GM21737 (cell line): ENCODE data around the gene EIF4E1B.

Experiments used
- ATAC-seq: cut with Tn5 transposase; IDR thresholded peaks from one replicate; pipeline ENCODE4 v1.9.1; 2021; ENCODE audit warnings: mild to moderate bottlenecking, moderate library complexity; ENCODE audit not compliant: unreplicated experiment

The EIF4E1B gene

GRCh38 chr5:176660860-176661641 is 30.6 kb downstream of the EIF4E1B start:
- ATAC-seq = peak; percentile 67

GRCh38 chr5:176661676-176662075 is 31.2 kb downstream of the EIF4E1B start:
- ATAC-seq = no peak

- ATAC-seq = no peak
Measured at GRCh38 chr5:176662371-176663333, 32.2 kb downstream of the EIF4E1B start.

DNA sequence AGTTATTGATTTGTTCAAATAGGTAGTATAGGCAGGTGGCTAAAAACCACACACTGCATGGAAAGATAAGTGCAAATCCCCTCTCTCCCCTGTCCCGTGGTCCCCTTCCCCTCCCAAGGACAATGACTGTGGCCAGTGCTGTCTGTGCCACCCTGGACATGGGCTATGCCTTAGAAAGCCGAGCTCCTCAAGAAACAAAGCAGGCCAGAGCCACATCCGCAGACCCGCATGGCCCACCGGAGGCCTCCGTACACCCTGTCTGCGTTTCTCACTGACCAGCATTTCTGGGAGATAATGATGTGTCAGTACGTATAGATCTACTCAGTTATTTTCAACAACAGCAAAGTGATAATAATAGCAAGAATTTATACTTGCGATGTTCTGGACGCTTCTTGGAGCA is 33.1 kb downstream of the EIF4E1B start:
- no peak for ATAC-seq

DNA sequence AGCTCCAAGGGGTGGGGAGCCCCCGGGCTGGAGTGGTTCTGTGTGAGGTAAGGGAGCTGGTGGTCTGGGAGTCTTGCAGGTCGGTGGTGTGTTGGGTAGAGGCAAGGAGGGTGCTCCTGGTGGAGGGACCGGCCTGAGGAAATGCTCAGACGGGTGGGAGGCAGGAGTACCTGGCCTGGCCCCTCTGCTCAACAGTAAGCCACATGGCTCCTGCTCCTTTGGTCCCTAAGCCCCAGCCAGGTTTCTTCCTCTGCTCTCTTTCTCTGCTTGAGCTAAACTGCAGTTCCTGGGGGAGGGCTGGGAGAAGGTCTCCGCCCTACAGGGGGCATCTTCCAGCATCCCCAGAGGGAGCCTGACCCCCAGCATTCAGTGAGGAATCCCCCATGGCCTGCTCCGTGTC is 34.0 kb downstream of the EIF4E1B start:
- no peak for ATAC-seq

DNA sequence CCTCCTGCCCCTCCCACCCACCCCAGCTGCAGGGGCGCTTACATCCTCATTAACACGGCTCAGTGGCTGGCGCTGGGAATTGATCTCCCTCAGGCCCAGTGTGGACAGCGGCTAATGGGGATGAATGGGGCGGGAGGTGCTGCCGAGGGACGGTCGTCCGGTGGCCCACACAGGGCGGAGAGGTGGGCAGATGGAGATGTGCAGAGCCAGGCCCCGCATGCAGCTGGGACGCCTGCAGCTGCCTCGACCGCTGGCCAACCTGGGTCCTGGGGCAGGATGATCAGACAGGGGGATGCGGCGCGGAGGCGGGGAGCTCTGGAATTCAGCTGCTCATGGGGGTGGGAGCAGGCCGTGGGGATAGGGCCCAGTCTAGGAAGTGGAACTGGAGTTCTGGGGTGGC is 34.4 kb downstream of the EIF4E1B start:
- ATAC-seq = no peak

DNA sequence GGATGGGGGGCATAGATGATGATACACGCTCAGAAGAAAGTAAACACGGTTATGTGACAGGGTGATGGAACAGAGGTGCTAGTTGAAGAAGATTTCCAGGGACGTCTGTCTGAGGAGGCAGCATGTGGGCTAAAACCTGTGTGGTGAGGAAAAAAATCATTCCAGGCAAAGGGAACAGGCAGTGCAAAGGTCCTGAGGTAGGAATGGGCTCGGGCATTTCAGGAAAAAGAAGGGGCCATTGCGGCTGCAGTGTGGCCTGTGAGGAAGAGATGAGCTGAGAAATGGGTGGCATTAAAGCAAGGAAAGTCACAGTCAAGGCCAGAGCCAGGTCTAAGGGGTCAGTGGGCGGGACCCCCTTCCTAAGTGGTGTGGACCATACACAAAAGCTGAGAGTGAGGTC is 35.0 kb downstream of the EIF4E1B start:
- ATAC-seq = no peak

- ATAC-seq = no peak
Measured at GRCh38 chr5:176667637-176668036, 37.2 kb downstream of the EIF4E1B start.

DNA sequence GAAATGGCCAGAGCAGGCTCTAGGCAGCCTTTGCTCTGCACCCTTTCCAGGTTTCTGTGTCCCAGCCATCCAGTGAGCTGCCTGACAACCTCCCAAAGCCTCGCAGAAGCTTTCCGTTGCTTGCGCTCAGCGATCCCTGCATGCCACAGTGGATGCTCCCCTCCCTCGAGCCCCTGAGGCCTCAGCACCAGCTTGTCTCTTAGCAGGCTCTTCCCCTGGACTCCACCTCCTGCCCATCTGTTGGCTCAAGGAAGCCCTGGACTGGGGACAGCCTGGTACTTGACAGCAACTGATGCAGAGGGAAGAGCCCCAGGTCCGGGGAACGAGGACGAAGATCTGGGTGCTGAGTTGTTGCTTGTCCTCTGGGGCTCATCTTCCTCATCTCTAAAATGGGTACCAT is 40.0 kb downstream of the EIF4E1B start:
- no peak for ATAC-seq

- ATAC-seq = no peak
Measured at GRCh38 chr5:176671399-176671798, 40.9 kb downstream of the EIF4E1B start.

DNA sequence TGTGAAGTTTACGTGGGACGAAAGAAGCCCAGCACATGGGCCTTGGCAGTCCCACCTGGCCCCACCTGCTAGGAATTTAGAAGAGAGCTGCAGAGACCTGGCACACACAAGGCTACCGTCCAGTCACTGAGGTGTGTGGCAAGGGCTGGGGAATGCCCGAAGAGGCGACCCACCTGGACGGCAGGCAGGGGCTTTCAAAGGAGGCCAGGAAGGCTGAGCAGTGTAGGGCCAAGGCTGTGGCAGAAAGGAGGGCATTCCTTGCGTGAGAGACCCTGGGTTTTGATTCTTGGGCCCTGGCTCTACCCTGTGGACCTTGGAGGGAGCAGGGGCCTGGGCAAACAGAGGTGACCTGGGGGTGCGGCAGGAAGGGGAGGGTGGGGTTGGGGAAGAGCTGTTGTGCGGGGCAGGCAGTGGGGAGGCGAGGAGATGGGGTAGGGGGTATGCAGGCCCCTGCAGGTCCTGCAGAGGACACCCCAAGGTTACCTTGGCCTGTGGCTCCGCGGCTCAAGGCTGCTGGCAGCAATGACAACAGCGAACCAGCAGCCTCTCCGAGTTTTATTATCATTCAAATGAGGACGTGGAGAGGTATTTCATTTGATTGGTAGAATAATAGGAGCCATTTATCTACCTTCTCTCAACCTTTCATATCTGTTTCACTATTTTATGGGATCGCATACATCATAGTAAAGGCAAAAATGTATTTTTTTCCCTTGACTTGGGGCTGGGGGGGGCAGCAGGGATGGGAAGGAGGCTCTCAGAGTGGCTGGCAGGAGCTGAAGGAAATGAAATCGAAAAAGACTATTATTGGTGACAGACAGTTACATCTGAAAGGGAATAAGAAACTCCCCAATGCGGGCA is 41.6 kb downstream of the EIF4E1B start:
- no peak for ATAC-seq

GRCh38 chr5:176673651-176674583 is 43.4 kb downstream of the EIF4E1B start:
- ATAC-seq = no peak

- ATAC-seq = no peak
Measured at GRCh38 chr5:176674799-176675198, 44.3 kb downstream of the EIF4E1B start.

- ATAC-seq = no peak
Measured at GRCh38 chr5:176675676-176676360, 45.3 kb downstream of the EIF4E1B start.

- ATAC-seq = peak; percentile 71
Measured at GRCh38 chr5:176676361-176676824, 45.9 kb downstream of the EIF4E1B start.

DNA sequence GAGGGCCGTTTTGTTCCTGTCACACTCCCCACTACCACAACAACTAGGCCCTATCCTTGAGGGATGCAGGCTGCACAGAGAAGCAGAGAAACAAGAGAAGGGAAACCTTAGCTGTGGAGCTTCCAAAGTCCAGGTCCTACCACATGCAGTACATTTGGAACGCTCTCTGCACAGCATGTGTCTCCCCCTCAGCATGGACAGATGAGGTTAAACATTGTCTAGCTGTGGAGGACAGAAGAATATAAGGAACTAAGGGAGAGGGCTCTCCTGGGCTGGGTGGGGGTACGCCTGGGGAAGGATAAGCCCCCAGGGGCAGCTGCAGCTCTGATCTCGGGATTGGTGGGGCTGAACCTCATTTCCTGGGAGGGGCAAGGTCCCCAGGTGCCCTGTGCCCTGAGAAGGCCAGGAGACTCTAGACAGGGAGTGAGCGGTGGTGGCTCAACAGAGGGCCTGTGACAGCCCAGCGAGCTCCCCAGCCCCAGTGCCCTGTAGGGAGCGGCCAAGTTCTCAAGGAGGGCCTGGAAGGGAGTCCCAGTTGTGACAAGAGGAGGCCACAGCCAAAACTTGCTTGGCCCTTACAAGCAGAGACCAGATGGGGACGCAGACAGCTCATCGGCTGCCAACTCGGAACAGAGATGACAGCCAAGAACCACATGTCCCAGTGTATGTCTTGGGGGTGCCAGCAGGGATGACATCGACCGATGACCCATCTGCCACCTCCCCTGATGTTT is 46.9 kb downstream of the EIF4E1B start:
- ATAC-seq = no peak

- no peak for ATAC-seq
Measured at GRCh38 chr5:176678584-176678983, 48.1 kb downstream of the EIF4E1B start.
